Immature natural killer cell (primary cell): Measurements from ENCODE around the gene PEX6. TPM values are rescaled to one million over a fixed set of nuclear protein-coding genes. Genes with fewer than 3 reads are reported as not detected.
A peak's percentile ranks its signal among the peaks of the same experiment; 100 is the strongest.

Experiments
- DNase-seq, 3 donors: peaks; one replicate each; pipeline ENCODE4 v3.0.0; 2022; ENCODE audit warnings: mixed read lengths in 1 of 3
- H3K27ac Mint-ChIP-seq, 6 donors: one replicate each; pipeline ENCODE4 v1.8.0; 2020; ENCODE audit warnings: mixed read lengths in 6 of 6, mild to moderate bottlenecking in 5 of 6, inconsistent platforms in 4 of 6, moderate library complexity in 3 of 6
- H3K27me3 Mint-ChIP-seq, 3 donors: one replicate each; pipeline ENCODE4 v1.8.0; 2020 to 2021; ENCODE audit warnings: low read depth in 3 of 3, mild to moderate bottlenecking in 3 of 3, mixed read lengths in 3 of 3, moderate library complexity in 3 of 3, inconsistent platforms in 1 of 3
- H3K36me3 Mint-ChIP-seq, 3 donors: one replicate each; pipeline ENCODE4 v1.8.0; 2020; ENCODE audit warnings: mixed read lengths in 3 of 3, inconsistent platforms in 2 of 3, mild to moderate bottlenecking in 2 of 3
- H3K4me1 Mint-ChIP-seq, 2 donors: one replicate each; pipeline ENCODE4 v1.8.0; 2020; ENCODE audit warnings: inconsistent platforms in 2 of 2, mild to moderate bottlenecking in 2 of 2, mixed read lengths in 2 of 2, moderate library complexity in 1 of 2
- H3K4me3 Mint-ChIP-seq, 5 donors: one replicate each; pipeline ENCODE4 v1.8.0; 2020; ENCODE audit warnings: mild to moderate bottlenecking in 5 of 5, mixed read lengths in 5 of 5, inconsistent platforms in 3 of 5, moderate library complexity in 3 of 5
- H3K9me3 Mint-ChIP-seq, 6 donors: one replicate each; pipeline ENCODE4 v1.8.0; 2020; ENCODE audit warnings: mild to moderate bottlenecking in 6 of 6, mixed read lengths in 6 of 6, inconsistent platforms in 4 of 6, moderate library complexity in 3 of 6
- polyA plus RNA-seq, 3 donors: library from polyadenylated mRNA; unstranded; fragments of 300-500 nt; fragmentation: Illumina TruSeq; gene quantifications; one replicate each; pipeline ENCODE4 v1.2.3, GENCODE V29; 2021

PEX6 gene
- polyA plus RNA-seq, 3 donors from 2014 or later: 12.2 to 18.1 (median 16.4) TPM

- peaks cover 54 to 69% of the 10 kb centered on the region in 2 donors for H3K4me1 Mint-ChIP-seq
- H3K9me3 Mint-ChIP-seq: no peaks in the 10 kb centered on the region
- H3K27me3 Mint-ChIP-seq: peaks cover 3 to 17% (median 13%) of the 10 kb centered on the region in 3 donors
- peak overlapping the region; percentile 76 to 99 (median 90) for H3K27ac Mint-ChIP-seq
- H3K4me3 Mint-ChIP-seq: peak overlapping the region in 4 of 5 donors; percentile 1 to 43 (median 20)
- DNase-seq: no peak
- H3K36me3 Mint-ChIP-seq: peaks cover 7 to 11% (median 9%) of the 10 kb centered on the region in 3 donors
These were observed 46.6 kb downstream of the PEX6 start for GRCh38 chr6:42932412-42932811.

DNA sequence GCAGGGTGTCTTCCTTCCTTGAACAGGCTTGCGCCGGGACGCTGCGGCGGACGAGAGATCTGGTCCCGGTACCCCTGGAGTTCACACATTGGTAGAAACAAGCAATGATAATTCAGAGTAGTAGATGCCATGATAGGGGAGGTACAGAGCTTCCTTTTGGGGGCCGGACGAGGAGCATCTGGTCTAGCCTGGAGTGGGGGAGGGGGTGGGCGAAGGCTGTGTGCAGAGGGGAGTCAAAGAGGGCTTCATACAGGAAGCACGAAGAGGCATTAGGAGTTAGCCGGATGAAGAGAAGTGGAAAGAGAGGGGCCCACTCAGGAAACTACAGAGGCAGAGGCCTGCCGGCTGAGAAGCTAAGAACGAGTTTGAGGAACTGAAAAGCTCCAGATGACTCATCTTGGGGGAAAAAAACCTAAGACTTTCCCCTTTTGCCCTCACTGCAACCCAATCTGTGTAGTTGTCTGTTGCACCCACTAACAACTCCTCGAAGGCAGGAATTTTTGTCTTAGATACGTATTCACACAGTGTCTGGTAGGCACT is 49.1 kb downstream of the PEX6 start:
- peaks cover 51 to 56% of the 10 kb centered on the region in 2 donors for H3K4me1 Mint-ChIP-seq
- no peaks in the 10 kb centered on the region for H3K9me3 Mint-ChIP-seq
- peaks cover 2 to 17% (median 13%) of the 10 kb centered on the region in 3 donors for H3K27me3 Mint-ChIP-seq
- peak overlapping the region; percentile 96 to 100 (median 99) for H3K27ac Mint-ChIP-seq
- H3K36me3 Mint-ChIP-seq: peaks cover 0 to 4% (median 0%) of the 10 kb centered on the region in 3 donors
- peak overlapping the region; percentile 95 to 99 (median 97) for H3K4me3 Mint-ChIP-seq
- DNase-seq: no peak

- peaks cover 51 to 54% of the 10 kb centered on the region in 2 donors for H3K4me1 Mint-ChIP-seq
These were observed 49.8 kb downstream of the PEX6 start, which contains the start of gene CNPY3 for GRCh38 chr6:42928986-42929820. Gene CNPY3, plus strand, starts transcription at chr6:42929480. Its CDS starts 91 bp downstream, at chr6:42929571.

GRCh38 chr6:42925248-42925857 is 53.6 kb downstream of the PEX6 start:
- no peaks in the 10 kb centered on the region for H3K9me3 Mint-ChIP-seq
- H3K4me1 Mint-ChIP-seq: peaks cover 19% of the 10 kb centered on the region in 2 donors
- H3K27me3 Mint-ChIP-seq: peaks cover 0 to 17% (median 17%) of the 10 kb centered on the region in 3 donors
- DNase-seq: no peak
- H3K36me3 Mint-ChIP-seq: no peaks in the 10 kb centered on the region
- H3K27ac Mint-ChIP-seq: peak overlapping the region in 1 of 6 donors; percentile 62
- H3K4me3 Mint-ChIP-seq: no peak overlapping the region

More at GRCh38 chr6:42928986-42929820, 49.8 kb downstream of the PEX6 start, which contains the start of gene CNPY3:
- peak within 1 kb of the TSS; percentile 95 to 99 (median 97) for H3K4me3 Mint-ChIP-seq
- DNase-seq: peak; percentile 95 to 97 (median 96)
- no peaks in the 10 kb centered on the region for H3K9me3 Mint-ChIP-seq
- peaks cover 0 to 4% (median 0%) of the 10 kb centered on the region in 3 donors for H3K36me3 Mint-ChIP-seq
- H3K27me3 Mint-ChIP-seq: peaks cover 2 to 17% (median 13%) of the 10 kb centered on the region in 3 donors
- peak within 1 kb of the TSS; percentile 96 to 100 (median 99) for H3K27ac Mint-ChIP-seq

GRCh38 chr6:42923666-42924065 is 55.3 kb downstream of the PEX6 start:
- H3K27ac Mint-ChIP-seq: no peak overlapping the region
- DNase-seq: no peak
- H3K4me1 Mint-ChIP-seq: peaks cover 6% of the 10 kb centered on the region in 2 donors
- peaks cover 1 to 4% (median 2%) of the 10 kb centered on the region in 3 donors for H3K27me3 Mint-ChIP-seq
- no peaks in the 10 kb centered on the region for H3K9me3 Mint-ChIP-seq
- no peak overlapping the region for H3K4me3 Mint-ChIP-seq
- no peaks in the 10 kb centered on the region for H3K36me3 Mint-ChIP-seq

- Mint-ChIP-seq H3K4me3 (no peak overlapping the region), H3K27ac (no peak overlapping the region), H3K9me3 (no peaks in the 10 kb centered on the region), H3K36me3 (no peaks in the 10 kb centered on the region), H3K27me3 (peaks cover 0 to 4% (median 3%) of the 10 kb centered on the region in 3 donors), H3K4me1 (peaks cover 0 to 2% of the 10 kb centered on the region in 2 donors)
- DNase-seq: no peak
These were observed 57.2 kb downstream of the PEX6 start for GRCh38 chr6:42921801-42922200.

- H3K9me3 Mint-ChIP-seq: no peaks in the 10 kb centered on the region
These were observed 62.7 kb downstream of the PEX6 start for GRCh38 chr6:42916288-42916687.

DNA sequence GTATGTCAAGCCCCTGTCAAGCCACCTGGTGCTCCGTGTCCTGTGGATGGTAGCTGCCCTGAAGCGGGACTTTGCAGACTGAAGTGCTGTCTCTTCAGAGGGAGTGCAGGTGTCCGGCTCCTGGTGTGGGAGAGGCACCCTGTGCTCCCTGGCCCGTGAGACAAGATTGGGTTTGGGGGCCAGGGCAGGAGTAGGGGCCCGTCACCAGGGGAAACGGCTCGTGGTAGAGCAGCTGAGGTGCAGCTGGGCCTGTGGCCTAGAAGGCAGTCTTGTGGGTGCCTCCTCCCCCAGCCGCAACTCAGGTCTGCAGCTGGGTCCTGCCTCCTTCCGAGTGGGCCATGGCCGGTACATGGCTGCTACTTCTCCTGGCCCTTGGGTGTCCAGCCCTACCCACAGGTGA is 63.2 kb downstream of the PEX6 start, which contains the start of gene PTCRA:
Gene PTCRA (plus strand): TSS at position 322 of the 400 bp plus-strand sequence. CDS start 17 bp downstream, at position 339.
- no peak for DNase-seq
- no peak within 1 kb of the TSS for H3K4me3 Mint-ChIP-seq
- H3K27ac Mint-ChIP-seq: no peak within 1 kb of the TSS
- H3K27me3 Mint-ChIP-seq: peaks cover 2 to 8% (median 6%) of the 10 kb centered on the region in 3 donors
- no peaks in the 10 kb centered on the region for H3K9me3 Mint-ChIP-seq
- no peaks in the 10 kb centered on the region for H3K4me1 Mint-ChIP-seq
- H3K36me3 Mint-ChIP-seq: peaks cover 0 to 2% (median 0%) of the 10 kb centered on the region in 3 donors

More at GRCh38 chr6:42916288-42916687, 62.7 kb downstream of the PEX6 start:
- H3K4me3 Mint-ChIP-seq: no peak overlapping the region
- peaks cover 2 to 8% (median 5%) of the 10 kb centered on the region in 3 donors for H3K27me3 Mint-ChIP-seq
- no peak for DNase-seq
- H3K4me1 Mint-ChIP-seq: no peaks in the 10 kb centered on the region
- H3K36me3 Mint-ChIP-seq: peaks cover 0 to 2% (median 0%) of the 10 kb centered on the region in 3 donors
- H3K27ac Mint-ChIP-seq: no peak overlapping the region

- DNase-seq: no peak
- H3K9me3 Mint-ChIP-seq: no peaks in the 10 kb centered on the region
- no peak overlapping the region for H3K4me3 Mint-ChIP-seq
- H3K27ac Mint-ChIP-seq: no peak overlapping the region
- H3K4me1 Mint-ChIP-seq: no peaks in the 10 kb centered on the region
- H3K27me3 Mint-ChIP-seq: peaks cover 2 to 8% (median 6%) of the 10 kb centered on the region in 3 donors
- H3K36me3 Mint-ChIP-seq: peaks cover 0 to 2% (median 0%) of the 10 kb centered on the region in 3 donors
These were observed 64.4 kb downstream of the PEX6 start for GRCh38 chr6:42914546-42914945.

Other genes starting within 250 kb of the PEX6 start
- 100 to 1,000 TPM; 109 to 140 (median 134) TPM for gene TBCC, start 233.1 kb downstream of the PEX6 start, polyA plus RNA-seq
- gene BICRAL, start 197.1 kb downstream of the PEX6 start, polyA plus RNA-seq: 1 to 10 TPM; 1.9 to 5.3 (median 2.4) TPM
- gene RPL7L1, start 99.6 kb downstream of the PEX6 start, polyA plus RNA-seq: 10 to 100 TPM; 42.4 to 90.8 (median 50.5) TPM
- 1 to 10 TPM in 1 of 3 donors, under 1 TPM in 1, not detected in 1; 0.62 to 3.1 TPM for gene PTCRA, start 63.1 kb downstream of the PEX6 start, polyA plus RNA-seq
- 100 to 1,000 TPM in 2 of 3 donors, 10 to 100 TPM in 1; 92.9 to 129 (median 119) TPM for gene CNPY3, start 49.7 kb downstream of the PEX6 start, polyA plus RNA-seq
- gene GNMT, start 18.4 kb downstream of the PEX6 start, polyA plus RNA-seq: under 1 TPM in 1 of 3 donors, not detected in 2; 0.55 TPM
- 10 to 100 TPM; 17.1 to 29.9 (median 17.7) TPM for gene PPP2R5D, start 5.4 kb upstream of the PEX6 start, polyA plus RNA-seq
- 100 to 1,000 TPM in 1 of 3 donors, 10 to 100 TPM in 2; 92.4 to 157 (median 97.6) TPM for gene MEA1, start 34.8 kb upstream of the PEX6 start, polyA plus RNA-seq
- 100 to 1,000 TPM; 123 to 228 (median 143) TPM for gene KLHDC3, start 35.1 kb upstream of the PEX6 start, polyA plus RNA-seq
- gene RRP36, start 42.4 kb upstream of the PEX6 start, polyA plus RNA-seq: 10 to 100 TPM; 56.1 to 81.4 (median 78.9) TPM
- 1 to 10 TPM in 2 of 3 donors, under 1 TPM in 1; 0.90 to 3.4 (median 1.3) TPM for gene CUL7, start 74.7 kb upstream of the PEX6 start, polyA plus RNA-seq
- 10 to 100 TPM; 37.5 to 60.8 (median 54.0) TPM for gene MRPL2, start 80.3 kb upstream of the PEX6 start, polyA plus RNA-seq
- gene KLC4, start 80.5 kb upstream of the PEX6 start, polyA plus RNA-seq: 10 to 100 TPM in 2 of 3 donors, 1 to 10 TPM in 1; 9.1 to 14.4 (median 11.0) TPM
- 1 to 10 TPM in 2 of 3 donors, not detected in 1; 1.1 TPM for gene PTK7, start 97.1 kb upstream of the PEX6 start, polyA plus RNA-seq
- 1 to 10 TPM; 4.8 to 7.3 (median 5.2) TPM for gene SRF, start 192.1 kb upstream of the PEX6 start, polyA plus RNA-seq
- gene CUL9, start 203.0 kb upstream of the PEX6 start, polyA plus RNA-seq: 1 to 10 TPM; 2.2 to 8.5 (median 4.4) TPM